Stimulated activated CD4-positive, alpha-beta T cell treated with anti-CD3 and anti-CD28 coated beads, Interleukin-15, amount 100 ng/mL, for 48 hours (primary cell): ENCODE results near the gene MMAB.
A peak's percentile ranks its signal among the peaks of the same experiment; 100 is the strongest.

Experiments
- DNase-seq, 2 donors: peaks; one replicate each; pipeline ENCODE4 v3.0.0-alpha.2; 2020; ENCODE audit warnings: low read depth in 2 of 2

Gene MMAB

GRCh38 chr12:109573029-109573913, at the start of gene MMAB, which contains the start of gene MVK:
Gene MMAB, minus strand, starts transcription at chr12:109573504. Its CDS starts 24 bp downstream, at chr12:109573480.
Gene MVK, plus strand, starts transcription at chr12:109573794. Its CDS starts 1,029 bp downstream, at chr12:109574823.
- DNase-seq, result peak; percentile 97 to 99

GRCh38 chr12:109621901-109622364, 48.6 kb upstream of the MMAB start:
- no peak for DNase-seq

DNA sequence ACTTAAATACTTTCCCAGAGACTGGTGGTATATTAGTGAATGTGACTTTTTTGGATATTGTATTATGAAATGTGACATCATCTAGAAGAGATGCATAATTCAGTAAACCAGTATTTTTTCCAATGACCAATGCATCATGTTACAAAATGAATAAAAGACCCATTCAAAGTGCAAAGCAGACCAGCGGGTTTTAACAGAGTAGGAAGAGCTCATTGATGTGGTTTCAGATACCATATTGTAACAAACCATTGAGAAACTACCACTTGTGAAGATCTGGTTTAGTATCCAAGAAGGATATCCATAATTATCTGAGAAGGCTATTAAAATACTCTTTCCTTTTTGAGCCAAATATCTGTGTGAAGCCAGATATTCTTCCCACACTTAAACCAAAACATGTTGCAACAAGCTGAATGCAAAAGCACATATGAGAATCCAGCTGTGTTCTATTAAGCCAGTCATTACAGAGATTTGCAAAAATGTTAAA, 47.9 kb upstream of the MMAB start:
- DNase-seq, result no peak

- no peak for DNase-seq
Observed at GRCh38 chr12:109619002-109619604, 45.8 kb upstream of the MMAB start.

DNA sequence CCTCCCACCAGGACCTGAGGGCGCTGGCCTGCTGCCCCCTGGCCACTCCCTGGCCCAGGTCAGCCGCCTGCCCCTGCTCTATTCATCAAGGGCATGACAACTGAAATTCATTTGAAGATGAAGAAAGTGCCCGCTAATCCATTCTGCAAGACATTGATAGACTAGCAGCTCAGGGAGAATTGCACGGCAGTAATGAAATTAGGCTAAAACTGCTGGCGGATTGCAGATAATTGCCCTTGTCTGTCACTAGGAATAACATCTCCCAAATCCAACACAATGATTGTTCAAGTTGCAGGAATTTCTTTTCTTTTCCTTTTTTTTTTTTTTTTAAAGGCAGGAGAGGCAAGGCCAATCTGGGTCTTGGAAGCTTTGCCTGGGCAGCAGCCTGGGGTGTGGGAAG, 44.8 kb upstream of the MMAB start:
- DNase-seq, result no peak

- no peak for DNase-seq
Observed at GRCh38 chr12:109617491-109617890, 44.2 kb upstream of the MMAB start.

GRCh38 chr12:109615556-109616229, 42.4 kb upstream of the MMAB start:
- DNase-seq, result no peak

DNA sequence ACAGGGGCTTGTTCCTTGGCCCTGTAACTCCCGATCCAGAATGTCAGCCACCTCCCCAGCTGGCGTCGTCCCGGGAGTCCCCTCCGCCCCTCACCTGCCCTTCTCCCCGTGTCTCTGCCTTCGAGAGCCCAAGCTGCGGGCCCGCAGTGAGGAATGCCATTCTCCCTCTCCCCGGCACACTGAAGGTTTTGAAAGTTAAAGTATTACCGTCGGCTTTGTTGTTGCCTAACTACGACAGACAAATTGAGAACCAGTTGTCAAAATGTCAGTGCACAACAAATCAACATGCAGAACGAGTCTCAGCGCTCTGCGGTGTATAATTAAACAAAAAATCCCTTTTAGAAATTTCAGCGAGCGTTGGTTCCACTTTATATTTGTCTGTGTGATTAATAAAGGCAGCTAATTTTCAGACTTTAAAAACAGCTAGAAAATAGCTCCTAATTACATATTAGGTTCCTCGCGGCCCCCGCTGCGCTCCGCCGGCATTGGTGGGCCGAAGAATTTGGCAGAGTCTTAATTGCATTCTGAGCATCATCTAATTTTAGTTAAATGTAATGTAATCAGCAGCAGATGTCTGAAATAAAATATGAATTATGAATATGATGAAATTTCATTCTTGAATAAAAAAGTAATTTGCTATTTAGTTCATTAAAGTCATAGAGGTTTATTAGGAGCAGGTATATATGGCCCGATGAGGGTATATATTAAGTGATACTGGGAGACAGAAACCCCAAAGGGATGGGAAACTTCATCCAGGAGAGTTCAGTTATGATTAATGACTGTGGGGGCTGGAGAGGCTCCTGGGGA, 40.5 kb upstream of the MMAB start:
- no peak for DNase-seq

GRCh38 chr12:109612975-109613502, 39.7 kb upstream of the MMAB start:
- no peak for DNase-seq

GRCh38 chr12:109612003-109612402, 38.7 kb upstream of the MMAB start:
- DNase-seq, result no peak

DNA sequence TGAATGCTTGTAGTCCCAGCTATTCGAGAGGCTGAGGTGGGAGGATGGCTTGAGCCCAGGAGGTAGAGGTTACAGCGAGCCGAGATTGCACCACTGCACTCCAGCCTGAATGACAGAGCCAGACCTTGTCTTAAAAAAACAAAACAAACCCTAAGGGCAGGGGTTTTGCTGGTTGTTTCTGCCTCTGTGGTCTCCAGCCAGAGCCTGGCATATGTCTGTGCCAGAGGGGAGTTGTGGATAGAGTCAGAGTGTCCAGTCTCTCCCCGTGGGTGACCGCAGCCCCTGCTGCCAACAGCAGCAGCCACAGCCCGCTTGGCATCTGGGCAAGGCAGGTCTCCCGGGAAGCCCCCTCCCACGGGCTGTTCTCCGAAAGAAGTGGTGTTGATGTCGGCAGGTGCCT, 37.9 kb upstream of the MMAB start:
- no peak for DNase-seq

DNA sequence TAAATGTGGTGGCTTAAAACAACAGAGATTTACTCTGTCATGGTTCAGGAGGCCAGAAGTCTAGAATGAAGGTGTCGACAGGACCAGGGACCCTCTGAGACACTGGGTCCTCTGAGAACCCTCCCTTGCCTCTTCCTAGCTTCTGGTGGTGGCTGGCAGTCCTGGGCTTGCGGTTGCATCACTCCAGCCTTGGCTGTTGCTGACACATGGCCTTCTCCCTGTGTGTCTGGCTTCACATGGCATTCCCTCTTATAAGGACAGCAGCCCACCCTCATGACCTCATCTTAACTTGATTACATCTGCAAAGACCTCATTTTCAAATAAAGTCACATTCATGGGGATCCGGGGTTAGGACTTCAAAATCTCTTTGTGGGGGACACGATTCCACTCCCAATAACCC, 37.2 kb upstream of the MMAB start:
- no peak for DNase-seq

GRCh38 chr12:109609342-109609741, 36.0 kb upstream of the MMAB start:
- no peak for DNase-seq

DNA sequence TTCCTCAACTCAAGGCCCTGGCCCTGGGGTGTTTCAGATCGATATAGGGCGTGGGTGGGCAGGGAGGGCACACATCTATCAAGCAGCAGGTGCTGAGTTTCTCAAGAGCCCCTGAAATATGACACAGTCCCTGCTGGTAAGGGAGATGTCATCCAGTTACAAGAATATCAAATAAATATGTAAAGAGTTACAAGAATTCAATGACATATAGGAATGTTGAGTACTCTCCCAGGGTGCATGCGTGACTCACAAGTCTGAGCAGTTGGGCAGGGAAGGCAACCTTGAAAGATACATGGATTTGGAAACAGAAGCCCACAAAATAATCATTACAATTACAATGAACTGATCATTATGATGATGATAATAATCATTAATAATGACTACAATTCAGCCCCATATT, 35.5 kb upstream of the MMAB start:
- DNase-seq, result no peak

DNA sequence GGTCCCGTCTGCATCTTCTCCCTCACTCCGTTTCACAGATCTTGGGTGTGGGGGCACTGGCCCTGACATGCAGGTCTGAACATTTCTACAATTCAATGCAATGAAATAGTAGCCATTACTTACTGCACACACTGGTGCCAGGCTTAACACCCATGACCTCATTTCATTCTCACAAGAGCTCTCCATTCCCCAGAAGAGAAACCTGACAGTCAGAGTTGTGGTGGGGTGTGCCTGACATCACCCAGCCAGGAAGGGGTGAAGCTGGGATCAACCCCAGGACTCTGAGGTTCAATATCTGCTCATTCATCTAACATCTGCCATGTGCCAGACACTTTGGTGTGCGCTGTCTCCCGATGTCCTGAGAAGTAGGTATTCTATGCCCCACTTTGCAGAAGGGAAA, 35.0 kb upstream of the MMAB start:
- DNase-seq, result no peak

- no peak for DNase-seq
Observed at GRCh38 chr12:109607618-109608017, 34.3 kb upstream of the MMAB start.

- no peak for DNase-seq
Observed at GRCh38 chr12:109606320-109607028, 33.2 kb upstream of the MMAB start.

DNA sequence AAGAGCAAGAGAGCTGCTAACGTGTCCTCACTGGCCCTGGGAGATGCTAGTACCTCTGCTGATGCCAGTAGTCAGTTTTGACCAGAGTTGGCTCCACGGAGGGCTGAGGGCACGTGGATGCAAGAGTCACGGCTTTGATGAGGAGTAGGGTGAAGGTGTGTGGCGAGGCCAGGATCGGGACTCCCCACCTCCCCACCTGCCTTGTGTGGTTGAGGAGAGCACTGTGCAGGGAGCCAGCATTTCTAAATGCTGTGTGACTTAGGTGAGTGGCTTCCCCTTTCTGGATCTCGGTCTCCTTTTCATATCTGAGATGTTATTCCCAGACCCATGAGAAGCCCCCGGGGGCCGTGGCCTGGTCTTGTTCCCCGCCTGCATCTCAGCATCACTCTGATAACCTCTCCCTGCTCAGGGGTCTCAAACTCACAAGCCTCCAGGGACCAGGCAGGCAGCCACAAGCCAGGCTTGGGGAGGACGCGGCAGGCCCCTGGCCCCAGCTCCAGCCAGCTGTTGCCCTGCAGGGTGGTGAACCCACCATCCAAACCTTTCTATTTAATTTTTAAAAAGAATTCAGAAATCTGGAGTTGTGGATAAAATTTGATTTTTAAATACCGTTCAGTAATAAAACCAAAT, 32.4 kb upstream of the MMAB start:
- no peak for DNase-seq

GRCh38 chr12:109605016-109605415, 31.7 kb upstream of the MMAB start:
- no peak for DNase-seq

DNA sequence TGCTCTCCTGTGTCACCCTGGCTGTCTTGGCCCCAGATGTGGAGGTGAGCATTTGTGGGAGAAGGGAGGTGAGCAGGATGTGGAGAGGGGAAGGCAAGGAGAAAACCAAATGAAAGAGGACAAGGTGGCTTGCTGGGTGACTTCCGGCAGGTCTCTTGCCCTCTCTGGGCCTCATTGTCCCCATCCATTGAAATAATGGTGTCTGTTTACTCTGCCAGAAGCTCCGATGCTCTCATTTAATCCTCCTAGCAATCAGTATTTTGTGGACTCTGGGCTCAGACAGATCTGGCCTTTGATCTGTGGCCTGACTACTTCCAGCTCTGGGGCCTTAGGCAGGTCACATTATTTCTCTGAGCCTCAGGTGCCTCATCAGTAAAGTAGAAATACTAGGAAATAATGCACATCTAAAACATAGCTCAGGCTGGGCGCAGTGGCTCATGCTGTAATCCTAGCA, 30.9 kb upstream of the MMAB start:
- no peak for DNase-seq
